SK-N-SH (cell line): ENCODE data around the gene FTCD.

Experiments used
- FOXJ3 ChIP-seq: sonication (generic); formaldehyde crosslinking; IDR thresholded peaks from 2 replicates; pipeline ENCODE4 v1.5.1; 2020; ENCODE audit warnings: mild to moderate bottlenecking, missing genetic modification reagents
- POLR2AphosphoS5 ChIP-seq: IDR thresholded peaks from 2 replicates; pipeline ENCODE4 v1.6.1; 2012; ENCODE audit warnings: low read depth, low read length
- RFX5 ChIP-seq: IDR thresholded peaks from 2 replicates; pipeline ENCODE4 v1.6.1; 2012; ENCODE audit warnings: mild to moderate bottlenecking, improper control_type of control experiment, low read length
- TAF1 ChIP-seq: IDR thresholded peaks from 2 replicates; pipeline ENCODE4 v1.6.1; 2012; ENCODE audit warnings: low read depth, mild to moderate bottlenecking, low read length, moderate library complexity, borderline replicate concordance
- TF ChIP-seq, protein P1 (sequence below): fragments of 200-600 bp; sonication (generic); IDR thresholded peaks from 2 replicates; pipeline ENCODE4 v1.6.1; 2017; ENCODE audit warnings: antibody characterized with exemption, mild to moderate bottlenecking, moderate library complexity

DNA sequence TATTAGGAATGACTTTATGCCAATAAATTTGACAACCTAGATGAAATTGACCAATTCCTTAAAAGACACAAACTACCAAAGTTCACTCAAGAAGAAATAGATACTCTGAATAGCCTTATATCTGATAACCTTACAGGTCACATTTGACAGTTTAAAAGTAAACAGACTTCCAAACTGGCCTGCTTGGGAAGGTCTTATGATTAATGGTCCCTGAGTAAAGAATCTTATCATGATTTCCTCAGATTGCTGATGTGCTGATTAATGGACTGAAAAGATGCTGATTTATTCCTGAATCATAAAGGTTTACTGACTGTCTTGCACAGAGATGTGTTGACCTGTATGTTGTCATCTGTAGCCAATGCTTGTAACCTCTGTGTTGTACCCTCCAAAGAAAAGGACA is 9.7 kb upstream of the FTCD start:
- TF ChIP-seq TAF1 (no peak), POLR2AphosphoS5 (no peak), FOXJ3 (no peak), RFX5 (no peak)
- TF ChIP-seq, protein P1, sequence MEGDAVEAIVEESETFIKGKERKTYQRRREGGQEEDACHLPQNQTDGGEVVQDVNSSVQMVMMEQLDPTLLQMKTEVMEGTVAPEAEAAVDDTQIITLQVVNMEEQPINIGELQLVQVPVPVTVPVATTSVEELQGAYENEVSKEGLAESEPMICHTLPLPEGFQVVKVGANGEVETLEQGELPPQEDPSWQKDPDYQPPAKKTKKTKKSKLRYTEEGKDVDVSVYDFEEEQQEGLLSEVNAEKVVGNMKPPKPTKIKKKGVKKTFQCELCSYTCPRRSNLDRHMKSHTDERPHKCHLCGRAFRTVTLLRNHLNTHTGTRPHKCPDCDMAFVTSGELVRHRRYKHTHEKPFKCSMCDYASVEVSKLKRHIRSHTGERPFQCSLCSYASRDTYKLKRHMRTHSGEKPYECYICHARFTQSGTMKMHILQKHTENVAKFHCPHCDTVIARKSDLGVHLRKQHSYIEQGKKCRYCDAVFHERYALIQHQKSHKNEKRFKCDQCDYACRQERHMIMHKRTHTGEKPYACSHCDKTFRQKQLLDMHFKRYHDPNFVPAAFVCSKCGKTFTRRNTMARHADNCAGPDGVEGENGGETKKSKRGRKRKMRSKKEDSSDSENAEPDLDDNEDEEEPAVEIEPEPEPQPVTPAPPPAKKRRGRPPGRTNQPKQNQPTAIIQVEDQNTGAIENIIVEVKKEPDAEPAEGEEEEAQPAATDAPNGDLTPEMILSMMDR = no peak
